HEK293 (cell line): ENCODE data around the gene GP1BB.
"Not testable (repeated sequence)": the region's sequence is repeated elsewhere in the genome, so short reads cannot be mapped to it uniquely, and the experiment has no call there.

Experiments used
- CTCF ChIA-PET: fragments of 350-600 bp; formaldehyde crosslinking; extraction: SDS; loops from one replicate; lab custom pipeline; 2021; ENCODE audit warnings: antibody characterized with exemption; lab: Yijun Ruan, JAX
- POLR2A ChIA-PET: fragments of 300-600 bp; formaldehyde crosslinking; extraction: SDS; loops from one replicate; lab custom pipeline; 2020; ENCODE audit warnings: antibody characterized with exemption, inconsistent platforms; lab: Yijun Ruan, JAX
- H3K27ac ChIP-seq: fragments of 200-500 bp; sonication (Bioruptor generic); 2 replicates; pipeline ENCODE4 v1.5.1; 2014; ENCODE audit warnings: low read depth, low read length, control low read depth, inconsistent platforms; ENCODE audit errors: extremely low read depth
- H3K36me3 ChIP-seq, 2 experiments: fragments of 200-500 bp in 1 of 2; sonication (Bioruptor generic) in 1 of 2; 1 replicate in 1 of 2; 2 replicates in 1 of 2; pipeline ENCODE4 v1.5.1; 2014 to 2017; ENCODE audit warnings: inconsistent platforms in 2 of 2, low read length in 2 of 2; ENCODE audit not compliant: control insufficient read depth in 2 of 2, insufficient read depth in 1 of 2
- H3K4me1 ChIP-seq: fragments of 200-500 bp; sonication (Bioruptor generic); 2 replicates; pipeline ENCODE4 v1.5.1; 2014; ENCODE audit warnings: mild to moderate bottlenecking, low read length, inconsistent platforms; ENCODE audit not compliant: control insufficient read depth, insufficient read depth
- H3K4me3 ChIP-seq: 2 replicates; pipeline ENCODE4 v1.5.1; 2011; ENCODE audit warnings: low read depth, mild to moderate bottlenecking, control low read depth, low read length, moderate library complexity
- H3K9me3 ChIP-seq: fragments of 200-500 bp; sonication (Bioruptor generic); 2 replicates; pipeline ENCODE4 v1.5.1; 2014; ENCODE audit warnings: low read depth, low read length, inconsistent platforms; ENCODE audit not compliant: control insufficient read depth, insufficient read depth
- FEZF1 ChIP-seq: fragments of 450-650 bp; formaldehyde crosslinking; IDR thresholded peaks from 2 replicates; pipeline ENCODE4 v1.5.1; 2016; ENCODE audit warnings: missing biosample characterization, missing genetic modification characterization
- GLIS1 ChIP-seq: fragments of 450-650 bp; formaldehyde crosslinking; IDR thresholded peaks from 2 replicates; pipeline ENCODE4 v1.5.1; 2016; ENCODE audit warnings: missing biosample characterization, missing genetic modification characterization
- PRDM2 ChIP-seq: fragments of 450-650 bp; formaldehyde crosslinking; IDR thresholded peaks from 2 replicates; pipeline ENCODE4 v1.5.1; 2016; ENCODE audit warnings: missing biosample characterization, missing genetic modification characterization, borderline replicate concordance
- SP2 ChIP-seq: fragments of 450-650 bp; formaldehyde crosslinking; IDR thresholded peaks from 2 replicates; pipeline ENCODE4 v1.5.1; 2016; ENCODE audit warnings: missing biosample characterization, missing genetic modification characterization
- TSHZ1 ChIP-seq: fragments of 450-650 bp; formaldehyde crosslinking; IDR thresholded peaks from 2 replicates; pipeline ENCODE4 v1.5.1; 2016; ENCODE audit warnings: missing biosample characterization, missing genetic modification characterization, borderline replicate concordance
- WT1 ChIP-seq: fragments of 450-650 bp; formaldehyde crosslinking; IDR thresholded peaks from 2 replicates; pipeline ENCODE4 v1.5.1; 2016; ENCODE audit warnings: missing biosample characterization, missing genetic modification characterization
- ZBTB1 ChIP-seq: fragments of 450-650 bp; formaldehyde crosslinking; IDR thresholded peaks from 2 replicates; pipeline ENCODE4 v1.5.1; 2016; ENCODE audit warnings: missing biosample characterization, missing genetic modification characterization
- ZBTB21 ChIP-seq: fragments of 450-650 bp; formaldehyde crosslinking; IDR thresholded peaks from 2 replicates; pipeline ENCODE4 v1.5.1; 2017; ENCODE audit warnings: missing biosample characterization, missing genetic modification characterization
- ZBTB48 ChIP-seq: fragments of 450-650 bp; formaldehyde crosslinking; IDR thresholded peaks from 2 replicates; pipeline ENCODE4 v1.5.1; 2016; ENCODE audit warnings: missing biosample characterization, missing genetic modification characterization
- ZBTB7A ChIP-seq: fragments of 450-650 bp; formaldehyde crosslinking; IDR thresholded peaks from 2 replicates; pipeline ENCODE4 v1.5.1; 2016; ENCODE audit warnings: low read depth, missing biosample characterization, missing genetic modification characterization
- ZFP69B ChIP-seq: fragments of 450-650 bp; formaldehyde crosslinking; IDR thresholded peaks from 2 replicates; pipeline ENCODE4 v1.5.1; 2016; ENCODE audit warnings: missing biosample characterization, missing genetic modification characterization
- ZNF112 ChIP-seq: fragments of 450-650 bp; formaldehyde crosslinking; IDR thresholded peaks from 2 replicates; pipeline ENCODE4 v1.5.0; 2017; ENCODE audit warnings: missing biosample characterization, missing genetic modification characterization
- ZNF138 ChIP-seq: fragments of 450-650 bp; formaldehyde crosslinking; IDR thresholded peaks from 2 replicates; pipeline ENCODE4 v1.5.1; 2016; ENCODE audit warnings: missing biosample characterization, missing genetic modification characterization, borderline replicate concordance
- ZNF157 ChIP-seq: fragments of 450-650 bp; formaldehyde crosslinking; IDR thresholded peaks from 2 replicates; pipeline ENCODE4 v1.5.1; 2016; ENCODE audit warnings: missing biosample characterization, missing genetic modification characterization
- ZNF292 ChIP-seq: fragments of 450-650 bp; formaldehyde crosslinking; IDR thresholded peaks from 2 replicates; pipeline ENCODE4 v1.5.1; 2016; ENCODE audit warnings: low read depth, missing biosample characterization, missing genetic modification characterization, borderline replicate concordance
- ZNF366 ChIP-seq: fragments of 450-650 bp; formaldehyde crosslinking; conservative IDR thresholded peaks from 2 replicates; pipeline ENCODE4 v1.5.1; 2016; ENCODE audit warnings: missing biosample characterization, missing genetic modification characterization
- ZNF426 ChIP-seq: fragments of 450-650 bp; formaldehyde crosslinking; IDR thresholded peaks from 2 replicates; pipeline ENCODE4 v1.5.1; 2017; ENCODE audit warnings: missing biosample characterization, missing genetic modification characterization, mild to moderate bottlenecking, inconsistent platforms, moderate library complexity
- ZNF629 ChIP-seq: fragments of 450-650 bp; formaldehyde crosslinking; IDR thresholded peaks from 2 replicates; pipeline ENCODE4 v1.5.1; 2017; ENCODE audit warnings: missing biosample characterization, missing genetic modification characterization
- ZNF707 ChIP-seq: fragments of 450-650 bp; formaldehyde crosslinking; IDR thresholded peaks from 2 replicates; pipeline ENCODE4 v1.5.1; 2016; ENCODE audit warnings: missing biosample characterization, missing genetic modification characterization
- ZNF785 ChIP-seq: fragments of 450-650 bp; formaldehyde crosslinking; IDR thresholded peaks from 2 replicates; pipeline ENCODE4 v1.5.1; 2016; ENCODE audit warnings: missing biosample characterization, missing genetic modification characterization
- TF ChIP-seq, protein P1 (sequence below): fragments of 450-650 bp; formaldehyde crosslinking; IDR thresholded peaks from 2 replicates; pipeline ENCODE4 v1.5.1; 2016; ENCODE audit warnings: missing biosample characterization, missing genetic modification characterization

Gene GP1BB

GRCh38 chr22:19696504-19697276, 26.6 kb upstream of the GP1BB start:
- H3K9me3 ChIP-seq = no peaks in the 10 kb centered on the region
- ChIA-PET POLR2A (no interaction called here), CTCF (no interaction called here)
- H3K36me3 ChIP-seq = no peaks in the 10 kb centered on the region
- TF ChIP-seq ZBTB21 (tag by site-specific recombination) (no peak), ZBTB48 (no peak), ZNF707 (tag by site-specific recombination) (no peak), GLIS1 (no peak), FEZF1 (tag by site-specific recombination) (no peak), ZNF157 (tag by site-specific recombination) (no peak), ZFP69B (no peak), ZBTB1 (tag by site-specific recombination) (no peak), ZNF785 (no peak), SP2 (no peak), ZNF112 (tag by site-specific recombination) (no peak), PRDM2 (tag by site-specific recombination) (no peak), ZNF138 (tag by site-specific recombination) (no peak)
- TF ChIP-seq, protein P1, sequence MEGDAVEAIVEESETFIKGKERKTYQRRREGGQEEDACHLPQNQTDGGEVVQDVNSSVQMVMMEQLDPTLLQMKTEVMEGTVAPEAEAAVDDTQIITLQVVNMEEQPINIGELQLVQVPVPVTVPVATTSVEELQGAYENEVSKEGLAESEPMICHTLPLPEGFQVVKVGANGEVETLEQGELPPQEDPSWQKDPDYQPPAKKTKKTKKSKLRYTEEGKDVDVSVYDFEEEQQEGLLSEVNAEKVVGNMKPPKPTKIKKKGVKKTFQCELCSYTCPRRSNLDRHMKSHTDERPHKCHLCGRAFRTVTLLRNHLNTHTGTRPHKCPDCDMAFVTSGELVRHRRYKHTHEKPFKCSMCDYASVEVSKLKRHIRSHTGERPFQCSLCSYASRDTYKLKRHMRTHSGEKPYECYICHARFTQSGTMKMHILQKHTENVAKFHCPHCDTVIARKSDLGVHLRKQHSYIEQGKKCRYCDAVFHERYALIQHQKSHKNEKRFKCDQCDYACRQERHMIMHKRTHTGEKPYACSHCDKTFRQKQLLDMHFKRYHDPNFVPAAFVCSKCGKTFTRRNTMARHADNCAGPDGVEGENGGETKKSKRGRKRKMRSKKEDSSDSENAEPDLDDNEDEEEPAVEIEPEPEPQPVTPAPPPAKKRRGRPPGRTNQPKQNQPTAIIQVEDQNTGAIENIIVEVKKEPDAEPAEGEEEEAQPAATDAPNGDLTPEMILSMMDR (tag by site-specific recombination) = no peak
- no peak overlapping the region for H3K27ac ChIP-seq
- no peak overlapping the region for H3K4me3 ChIP-seq
- H3K4me1 ChIP-seq = no peaks in the 10 kb centered on the region

- H3K9me3 ChIP-seq, H3K27ac ChIP-seq, H3K36me3 ChIP-seq, H3K4me3 ChIP-seq, H3K4me1 ChIP-seq, POLR2A ChIA-PET: not testable (repeated sequence)
- CTCF ChIA-PET = interaction anchor here (1.3 kb wide), 1 partner anchor 12 kb away, joined by 4 read pairs; no protein-coding TSS in a partner anchor
These were observed 25.5 kb upstream of the GP1BB start for GRCh38 chr22:19697871-19698270.

GRCh38 chr22:19700790-19701419, 22.4 kb upstream of the GP1BB start:
- POLR2A ChIA-PET = no interaction called here
- Histone ChIP-seq H3K27ac (no peak overlapping the region), H3K36me3 (no peaks in the 10 kb centered on the region), H3K4me1 (no peaks in the 10 kb centered on the region), H3K4me3 (no peak overlapping the region), H3K9me3 (no peaks in the 10 kb centered on the region)
- CTCF ChIA-PET = interaction anchor here (0.9 to 1.4 kb wide), 3 partner anchors 11 to 209 kb away, joined by 4 to 7 read pairs (median 4); no protein-coding TSS in a partner anchor
- TF ChIP-seq WT1 (tag by site-specific recombination) (no peak), TSHZ1 (tag by site-specific recombination) (no peak), ZBTB7A (tag by site-specific recombination) (no peak), ZNF426 (tag by site-specific recombination) (no peak), ZNF292 (no peak), ZNF366 (peak; percentile 66), ZNF629 (tag by site-specific recombination) (no peak)
